Neuronal stem cell (in vitro differentiated cells): ENCODE results near the gene BCL2L13.

Source experiments
- DNase-seq: peaks from one replicate; pipeline ENCODE4 v3.0.0-alpha.2; 2013; ENCODE audit warnings: low spot score
- H2AFZ ChIP-seq: one replicate; pipeline ENCODE4 v1.6.1; 2013; ENCODE audit warnings: mild to moderate bottlenecking, low read length, inconsistent platforms
- H2AK5ac ChIP-seq: 2 replicates; pipeline ENCODE4 v1.6.1; 2013; ENCODE audit warnings: low read depth, mild to moderate bottlenecking, inconsistent platforms, low read length, moderate library complexity, mixed read lengths
- H2BK120ac ChIP-seq: 2 replicates; pipeline ENCODE4 v1.6.1; 2013; ENCODE audit warnings: low read depth, mild to moderate bottlenecking, inconsistent platforms, low read length, moderate library complexity, mixed read lengths
- H2BK12ac ChIP-seq: one replicate; pipeline ENCODE4 v1.6.1; 2013; ENCODE audit warnings: low read length, inconsistent platforms
- H2BK15ac ChIP-seq: 2 replicates; pipeline ENCODE4 v1.6.1; 2013; ENCODE audit warnings: mild to moderate bottlenecking, low read length, inconsistent platforms, mixed read lengths
- H2BK5ac ChIP-seq: one replicate; pipeline ENCODE4 v1.6.1; 2013; ENCODE audit warnings: inconsistent platforms, mild to moderate bottlenecking, low read length, moderate library complexity
- H3K14ac ChIP-seq: one replicate; pipeline ENCODE4 v1.6.1; 2013; ENCODE audit warnings: low read length, inconsistent platforms
- H3K18ac ChIP-seq: 2 replicates; pipeline ENCODE4 v1.6.1; 2013; ENCODE audit warnings: low read length, inconsistent platforms
- H3K23ac ChIP-seq: 2 replicates; pipeline ENCODE4 v1.6.1; 2013; ENCODE audit warnings: low read depth, mild to moderate bottlenecking, mixed read lengths, low read length, inconsistent platforms; ENCODE audit not compliant: poor library complexity
- H3K27ac ChIP-seq: replicated peaks from 3 replicates; pipeline ENCODE4 v1.5.1; 2013; ENCODE audit warnings: low read length, inconsistent platforms
- H3K27me3 ChIP-seq, 3 experiments: 2 replicates each; pipeline ENCODE4 v1.6.1; 2013; ENCODE audit warnings: low read length in 3 of 3, mild to moderate bottlenecking in 2 of 3, inconsistent platforms in 1 of 3, low read depth in 1 of 3, mixed read lengths in 1 of 3, moderate library complexity in 1 of 3; ENCODE audit not compliant: control insufficient read depth in 3 of 3, insufficient read depth in 3 of 3
- H3K36me3 ChIP-seq, 2 donors: replicated peaks in 1 of 2; 2 replicates each; pipeline ENCODE4 v1.6.1; 2013; ENCODE audit warnings: low read length in 2 of 2; ENCODE audit not compliant: control insufficient read depth in 2 of 2, insufficient read depth in 2 of 2
- H3K4ac ChIP-seq: 2 replicates; pipeline ENCODE4 v1.6.1; 2013; ENCODE audit warnings: inconsistent platforms, mild to moderate bottlenecking, low read length, moderate library complexity
- H3K4me1 ChIP-seq, 2 donors: 1 replicate in 1 of 2; 2 replicates in 1 of 2; pipeline ENCODE4 v1.6.1; 2013; ENCODE audit warnings: low read length in 2 of 2, low read depth in 1 of 2; ENCODE audit not compliant: control insufficient read depth in 2 of 2, insufficient read depth in 1 of 2
- H3K4me2 ChIP-seq: one replicate; pipeline ENCODE4 v1.6.1; 2013; ENCODE audit warnings: mild to moderate bottlenecking, low read length, inconsistent platforms; ENCODE audit not compliant: insufficient read depth, poor library complexity, severe bottlenecking
- H3K4me3 ChIP-seq, 2 donors: 2 replicates each; pipeline ENCODE4 v1.5.1; 2013; ENCODE audit warnings: low read length in 2 of 2, mild to moderate bottlenecking in 2 of 2, inconsistent platforms in 1 of 2, moderate library complexity in 1 of 2
- H3K79me1 ChIP-seq: one replicate; pipeline ENCODE4 v1.6.1; 2013; ENCODE audit warnings: low read depth, mild to moderate bottlenecking, inconsistent platforms, low read length, moderate library complexity
- H3K9ac ChIP-seq: one replicate; pipeline ENCODE4 v1.6.1; 2013; ENCODE audit warnings: mild to moderate bottlenecking, low read depth, low read length, inconsistent platforms; ENCODE audit not compliant: poor library complexity
- H3K9me3 ChIP-seq, 2 donors: replicated peaks in 1 of 2; 2 replicates each; pipeline versions ENCODE3 to v1.6.1; 2013; ENCODE audit warnings: low read length in 2 of 2, mild to moderate bottlenecking in 2 of 2, inconsistent platforms in 1 of 2, low read depth in 1 of 2, mixed read lengths in 1 of 2, moderate library complexity in 1 of 2; ENCODE audit not compliant: control insufficient read depth in 2 of 2, insufficient read depth in 1 of 2
- H4K8ac ChIP-seq: one replicate; pipeline ENCODE4 v1.6.1; 2013; ENCODE audit warnings: low read depth, mild to moderate bottlenecking, inconsistent platforms, low read length, moderate library complexity
- H4K91ac ChIP-seq: one replicate; pipeline ENCODE4 v1.6.1; 2013; ENCODE audit warnings: low read length, low read depth, mild to moderate bottlenecking, inconsistent platforms; ENCODE audit not compliant: poor library complexity
- WGBS, 2 donors: extraction: QIAGEN DNeasy Blood & Tissue Kit; methylation state at CpG; one replicate each; pipeline ENCODE4 v1.1.7; 2013; ENCODE audit warnings: missing lambda C conversion rate in 2 of 2, mixed read lengths in 1 of 2; ENCODE audit not compliant: insufficient read length in 2 of 2, insufficient replicate concordance in 1 of 2; ENCODE audit errors: extremely low coverage in 2 of 2; 5-methylcytosine and 5-hydroxymethylcytosine counted together

The BCL2L13 gene

DNA sequence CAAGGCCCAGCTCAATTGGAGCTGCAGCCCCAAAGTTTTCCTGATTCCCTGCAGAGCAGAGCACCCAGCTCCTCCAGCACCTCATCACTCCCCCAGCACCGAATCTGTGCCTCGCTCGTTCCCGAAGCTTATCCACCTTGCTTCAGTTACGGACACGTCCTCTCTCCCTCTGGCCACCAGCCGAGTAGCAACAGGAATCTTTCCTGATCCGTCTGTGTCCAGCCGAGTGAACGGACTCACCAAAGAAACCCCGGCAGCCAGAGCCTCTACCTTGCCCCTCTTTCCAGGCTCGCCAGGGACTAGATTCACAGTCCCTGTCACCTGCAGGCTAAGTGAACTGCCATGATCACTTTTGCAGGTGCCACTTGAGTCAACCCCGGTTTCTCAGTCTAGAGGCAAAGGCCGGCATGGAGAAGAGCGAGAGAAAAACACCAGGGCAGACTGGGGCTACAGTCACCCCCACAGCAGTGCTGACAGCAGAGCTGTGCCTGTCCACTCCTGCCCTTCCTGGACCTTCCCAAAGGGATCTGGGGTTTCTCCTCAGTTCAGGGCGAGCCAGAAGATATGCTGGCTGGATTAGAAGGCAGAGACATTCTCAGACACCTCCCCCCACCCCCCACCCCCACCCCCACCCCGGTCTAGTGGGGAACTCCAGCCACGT, 103.4 kb downstream of the BCL2L13 start:
- Histone ChIP-seq H3K4me2 (no peak overlapping the region), H3K27ac (no peak overlapping the region), H3K4me1 (peaks cover 0 to 11% of the 10 kb centered on the region in 2 donors), H3K18ac (peak overlapping the region; percentile 35), H3K4me3 (no peak overlapping the region), H2AK5ac (peak overlapping the region; percentile 85), H2BK15ac (no peak overlapping the region), H3K27me3 (no peaks in the 10 kb centered on the region), H3K9me3 (no peaks in the 10 kb centered on the region), H3K14ac (no peak overlapping the region), H2AFZ (no peak overlapping the region), H3K4ac (no peak overlapping the region), H4K91ac (no peak overlapping the region), H3K23ac (no peak overlapping the region), H2BK5ac (no peak overlapping the region), H3K36me3 (peaks cover 5 to 6% of the 10 kb centered on the region in 2 donors), H2BK120ac (no peak overlapping the region), H3K79me1 (no peaks in the 10 kb centered on the region), H4K8ac (no peak overlapping the region), H3K9ac (no peak overlapping the region), H2BK12ac (no peak overlapping the region)
- WGBS, 2 donors, result no CpG with 5 or more reads among the region's 18 CpGs
- DNase-seq, result no peak

DNA sequence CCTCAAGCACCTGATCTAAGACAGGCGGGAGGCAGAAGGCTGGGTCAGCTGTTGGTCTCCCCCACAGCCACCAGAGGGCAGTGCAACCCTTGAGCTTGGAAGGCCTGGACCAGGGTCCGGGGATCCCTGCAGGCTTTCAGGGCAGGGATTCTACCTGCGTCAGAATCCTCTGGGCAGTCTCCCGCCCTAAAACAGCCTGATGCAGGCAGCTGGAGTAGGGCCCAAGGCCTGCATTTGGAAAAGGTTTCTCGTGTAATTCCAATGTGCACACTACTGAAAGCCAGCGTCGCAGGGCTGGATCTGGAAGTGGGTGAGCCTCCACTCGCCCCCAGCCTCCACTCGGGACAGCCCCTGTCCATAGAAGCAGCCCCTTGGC, 104.0 kb downstream of the BCL2L13 start:
- WGBS, 2 donors, result no CpG with 5 or more reads among the region's 9 CpGs
- peak overlapping the region; percentile 27 for H2AFZ ChIP-seq
- no peak overlapping the region for H2BK12ac ChIP-seq
- H4K91ac ChIP-seq, result no peak overlapping the region
- H3K4ac ChIP-seq, result no peak overlapping the region
- H3K9ac ChIP-seq, result no peak overlapping the region
- DNase-seq, result peak; percentile 82
- no peaks in the 10 kb centered on the region for H3K9me3 ChIP-seq
- H4K8ac ChIP-seq, result no peak overlapping the region
- no peak overlapping the region for H3K14ac ChIP-seq
- no peaks in the 10 kb centered on the region for H3K79me1 ChIP-seq
- no peak overlapping the region for H2BK5ac ChIP-seq
- H2BK15ac ChIP-seq, result no peak overlapping the region
- H2AK5ac ChIP-seq, result no peak overlapping the region
- H3K36me3 ChIP-seq, result peaks cover 5% of the 10 kb centered on the region in 2 donors
- no peaks in the 10 kb centered on the region for H3K27me3 ChIP-seq
- peak overlapping the region; percentile 53 for H3K18ac ChIP-seq
- H3K23ac ChIP-seq, result no peak overlapping the region
- no peak overlapping the region for H3K27ac ChIP-seq
- H3K4me3 ChIP-seq, result peak overlapping the region in 1 of 2 donors; percentile 29
- peaks cover 0 to 11% of the 10 kb centered on the region in 2 donors for H3K4me1 ChIP-seq
- no peak overlapping the region for H3K4me2 ChIP-seq
- no peak overlapping the region for H2BK120ac ChIP-seq

DNA sequence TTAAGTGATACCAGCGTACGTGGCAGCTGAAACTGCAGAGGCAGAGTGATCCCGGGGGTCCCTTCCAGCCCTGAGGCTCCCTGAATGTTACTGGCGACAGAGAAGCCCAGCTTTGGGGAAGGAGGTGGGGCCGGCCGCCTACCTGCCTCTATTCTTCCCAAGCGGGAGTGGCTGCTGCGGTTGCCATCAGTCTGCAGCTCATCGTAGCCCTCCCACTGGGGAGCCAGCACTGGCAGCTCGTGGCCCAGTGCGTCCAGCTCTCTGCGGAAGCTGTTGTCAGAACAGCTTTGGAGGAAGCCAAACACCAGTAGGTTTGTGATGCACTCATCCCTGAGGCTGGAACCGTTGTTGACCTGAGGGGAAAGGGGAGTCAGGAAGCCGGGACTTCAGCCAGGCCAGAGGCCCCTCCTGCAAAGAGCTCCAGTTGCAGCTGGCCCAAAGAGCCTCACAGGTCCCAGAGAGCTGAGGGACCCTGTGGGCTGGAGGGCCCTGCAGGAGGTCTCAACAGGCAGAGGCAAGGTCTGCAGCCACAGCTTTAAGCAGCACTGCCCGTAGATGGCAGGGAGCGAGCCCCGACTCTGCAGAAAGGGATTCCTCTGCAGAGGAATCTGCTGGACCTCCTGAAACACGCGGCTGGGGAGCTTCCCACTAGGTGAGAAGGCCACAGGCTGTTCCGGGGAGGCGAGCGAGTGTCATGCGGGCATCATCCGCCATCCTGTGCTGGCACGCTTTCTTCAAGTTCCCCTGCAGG, 105.3 kb downstream of the BCL2L13 start:
- no peaks in the 10 kb centered on the region for H3K79me1 ChIP-seq
- no peak overlapping the region for H3K4me3 ChIP-seq
- H3K4ac ChIP-seq, result no peak overlapping the region
- no peak overlapping the region for H3K23ac ChIP-seq
- no peak overlapping the region for H3K27ac ChIP-seq
- H3K9me3 ChIP-seq, result no peaks in the 10 kb centered on the region
- H3K4me2 ChIP-seq, result no peak overlapping the region
- H3K9ac ChIP-seq, result no peak overlapping the region
- no peak overlapping the region for H2BK5ac ChIP-seq
- H2BK12ac ChIP-seq, result no peak overlapping the region
- peak overlapping the region; percentile 30 for H2BK15ac ChIP-seq
- no peak overlapping the region for H4K8ac ChIP-seq
- H3K18ac ChIP-seq, result peak overlapping the region; percentile 25
- no peak overlapping the region for H3K14ac ChIP-seq
- H3K36me3 ChIP-seq, result peaks cover 3 to 4% of the 10 kb centered on the region in 2 donors
- H2AFZ ChIP-seq, result no peak overlapping the region
- peak overlapping the region; percentile 42 for H2BK120ac ChIP-seq
- no peaks in the 10 kb centered on the region for H3K27me3 ChIP-seq
- peak overlapping the region; percentile 40 for H2AK5ac ChIP-seq
- H4K91ac ChIP-seq, result no peak overlapping the region
- no CpG with 5 or more reads among the region's 25 CpGs for WGBS, 2 donors
- H3K4me1 ChIP-seq, result peaks cover 0 to 11% of the 10 kb centered on the region in 2 donors
- no peak for DNase-seq

DNA sequence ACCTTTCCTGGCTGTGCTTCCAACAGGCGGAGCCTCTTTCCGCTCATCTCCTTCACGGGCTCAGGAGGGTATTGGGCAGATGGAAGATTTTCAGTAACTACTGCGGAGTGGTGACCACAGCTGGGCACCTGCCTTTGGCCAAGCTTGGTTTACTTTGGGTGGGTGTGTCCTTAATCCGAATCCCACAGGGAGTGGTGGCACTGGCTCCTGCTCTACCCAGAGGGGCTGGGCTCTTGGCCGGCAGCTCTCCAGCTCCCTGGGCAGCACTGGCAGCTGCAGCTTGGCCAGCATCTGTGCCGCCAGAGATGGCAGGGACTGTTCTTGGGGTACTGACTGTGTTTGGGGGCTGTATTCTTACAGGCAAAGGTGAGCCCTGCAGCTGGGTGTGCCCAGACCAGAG, 105.9 kb downstream of the BCL2L13 start:
- no CpG with 5 or more reads among the region's 7 CpGs for WGBS, 2 donors

More for the DNA sequence above, 105.9 kb downstream of the BCL2L13 start:
- Histone ChIP-seq H2BK120ac (peak overlapping the region; percentile 42), H3K14ac (no peak overlapping the region), H3K4me3 (no peak overlapping the region), H3K18ac (peak overlapping the region; percentile 46), H2BK15ac (peak overlapping the region; percentile 30), H2BK12ac (no peak overlapping the region), H2AK5ac (peak overlapping the region; percentile 40), H3K4me2 (no peak overlapping the region), H4K91ac (no peak overlapping the region), H3K9ac (peak overlapping the region; percentile 63), H2AFZ (no peak overlapping the region), H3K36me3 (no peaks in the 10 kb centered on the region), H3K9me3 (no peaks in the 10 kb centered on the region), H3K23ac (no peak overlapping the region), H3K27ac (no peak overlapping the region), H3K4ac (no peak overlapping the region), H3K27me3 (no peaks in the 10 kb centered on the region), H2BK5ac (no peak overlapping the region), H4K8ac (no peak overlapping the region), H3K4me1 (peaks cover 0 to 11% of the 10 kb centered on the region in 2 donors), H3K79me1 (no peaks in the 10 kb centered on the region)
- DNase-seq, result no peak
